ENCODE data around the gene AMDHD2. TPM values are rescaled to one million over a fixed set of nuclear protein-coding genes. Genes with fewer than 3 reads are reported as not detected.

The AMDHD2 gene
- total and polyA plus RNA-seq, 2 of the 13 experiments (the other 11 are each of a cell fraction or from before 2014, with no cell fraction given), result 33.5 to 39.1 TPM

DNA sequence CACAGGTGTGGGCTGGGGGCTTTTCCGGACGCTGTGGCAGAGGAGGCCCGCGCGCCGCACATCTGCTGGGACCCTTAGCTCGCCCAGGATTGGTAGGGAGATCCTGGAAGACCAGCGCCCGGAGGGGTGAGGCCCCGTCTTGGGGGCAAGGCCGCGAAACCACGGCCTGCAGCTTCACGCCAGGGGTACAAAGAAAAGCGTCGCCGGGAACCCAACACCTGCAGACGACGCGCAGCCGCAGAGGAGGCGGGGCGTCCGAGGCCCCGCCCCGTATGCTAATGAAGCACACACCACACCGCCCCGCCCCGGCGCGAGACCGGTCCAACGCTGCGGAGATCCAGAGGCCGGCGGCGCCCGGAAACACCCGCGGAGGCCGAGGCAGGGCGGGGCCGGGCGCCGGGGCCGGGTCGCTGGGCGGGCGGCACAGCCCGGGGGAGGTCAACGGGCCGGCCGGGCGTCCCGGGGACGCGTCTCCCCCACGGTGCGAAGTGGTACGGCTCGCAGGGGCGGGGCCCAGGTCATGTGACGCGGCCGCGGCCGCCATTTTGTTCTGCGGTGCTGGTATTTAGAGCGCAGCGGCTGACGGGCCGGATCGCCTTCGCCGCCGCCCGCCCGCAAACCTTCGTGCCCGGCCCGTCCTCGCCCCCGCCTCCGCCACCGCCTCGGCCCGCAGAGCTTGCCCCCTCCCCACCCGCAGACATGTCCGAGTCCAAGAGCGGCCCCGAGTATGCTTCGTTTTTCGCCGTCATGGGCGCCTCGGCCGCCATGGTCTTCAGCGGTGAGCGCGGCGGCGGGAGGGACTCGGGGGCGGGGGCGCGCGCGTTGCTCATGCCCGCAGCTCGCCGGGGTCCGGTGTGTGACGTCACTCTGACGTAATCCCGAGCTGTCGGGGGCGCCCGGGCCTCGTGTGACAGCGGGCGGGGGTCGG lies 6.5 kb upstream of the AMDHD2 start, which contains the start of gene ATP6V0C (continued):
- TF ChIP-seq, protein P1, sequence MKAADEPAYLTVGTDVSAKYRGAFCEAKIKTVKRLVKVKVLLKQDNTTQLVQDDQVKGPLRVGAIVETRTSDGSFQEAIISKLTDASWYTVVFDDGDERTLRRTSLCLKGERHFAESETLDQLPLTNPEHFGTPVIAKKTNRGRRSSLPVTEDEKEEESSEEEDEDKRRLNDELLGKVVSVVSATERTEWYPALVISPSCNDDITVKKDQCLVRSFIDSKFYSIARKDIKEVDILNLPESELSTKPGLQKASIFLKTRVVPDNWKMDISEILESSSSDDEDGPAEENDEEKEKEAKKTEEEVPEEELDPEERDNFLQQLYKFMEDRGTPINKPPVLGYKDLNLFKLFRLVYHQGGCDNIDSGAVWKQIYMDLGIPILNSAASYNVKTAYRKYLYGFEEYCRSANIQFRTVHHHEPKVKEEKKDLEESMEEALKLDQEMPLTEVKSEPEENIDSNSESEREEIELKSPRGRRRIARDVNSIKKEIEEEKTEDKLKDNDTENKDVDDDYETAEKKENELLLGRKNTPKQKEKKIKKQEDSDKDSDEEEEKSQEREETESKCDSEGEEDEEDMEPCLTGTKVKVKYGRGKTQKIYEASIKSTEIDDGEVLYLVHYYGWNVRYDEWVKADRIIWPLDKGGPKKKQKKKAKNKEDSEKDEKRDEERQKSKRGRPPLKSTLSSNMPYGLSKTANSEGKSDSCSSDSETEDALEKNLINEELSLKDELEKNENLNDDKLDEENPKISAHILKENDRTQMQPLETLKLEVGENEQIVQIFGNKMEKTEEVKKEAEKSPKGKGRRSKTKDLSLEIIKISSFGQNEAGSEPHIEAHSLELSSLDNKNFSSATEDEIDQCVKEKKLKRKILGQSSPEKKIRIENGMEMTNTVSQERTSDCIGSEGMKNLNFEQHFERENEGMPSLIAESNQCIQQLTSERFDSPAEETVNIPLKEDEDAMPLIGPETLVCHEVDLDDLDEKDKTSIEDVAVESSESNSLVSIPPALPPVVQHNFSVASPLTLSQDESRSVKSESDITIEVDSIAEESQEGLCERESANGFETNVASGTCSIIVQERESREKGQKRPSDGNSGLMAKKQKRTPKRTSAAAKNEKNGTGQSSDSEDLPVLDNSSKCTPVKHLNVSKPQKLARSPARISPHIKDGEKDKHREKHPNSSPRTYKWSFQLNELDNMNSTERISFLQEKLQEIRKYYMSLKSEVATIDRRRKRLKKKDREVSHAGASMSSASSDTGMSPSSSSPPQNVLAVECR (CRISPR knock-in tag; IDR thresholded peaks at IDR 0.05; ENCODE audit: borderline replicate concordance), result peak; percentile 54
- TF ChIP-seq KLF6 (CRISPR knock-in tag; IDR thresholded peaks at IDR 0.05) (0 out of 2 replicates have a peak, but pooled peaks have one; percentile 29), ZNF570 (CRISPR knock-in tag; IDR thresholded peaks at IDR 0.05; ENCODE audit: borderline replicate concordance) (no peak), KDM3A (CRISPR knock-in tag; IDR thresholded peaks at IDR 0.05; ENCODE audit: low read depth) (no peak; the same call in 1 of the 2 replicates), NFKB2 (CRISPR knock-in tag; IDR thresholded peaks at IDR 0.05; ENCODE audit: borderline replicate concordance) (peak; percentile 47; the same call in 1 of the 2 replicates), ZNF143 (CRISPR knock-in tag; IDR thresholded peaks at IDR 0.05) (no peak), TGIF2 (CRISPR knock-in tag; IDR thresholded peaks at IDR 0.05) (no peak), ETV6 (CRISPR knock-in tag; conservative IDR thresholded peaks at IDR 0.05) (0 out of 2 replicates have a peak, but pooled peaks have one; percentile 32), ZNF335 (CRISPR knock-in tag; IDR thresholded peaks at IDR 0.05) (no peak), ZNF296 (CRISPR knock-in tag; conservative IDR thresholded peaks at IDR 0.05) (no peak), PCBP1 (IDR thresholded peaks at IDR 0.05; ENCODE audit: borderline replicate concordance, low read depth, low read length) (no peak), MIXL1 (CRISPR knock-in tag; IDR thresholded peaks at IDR 0.05) (no peak), GATAD2A (CRISPR knock-in tag; IDR thresholded peaks at IDR 0.05) (no peak; the same call in 1 of the 2 replicates)
- TF ChIP-seq, protein P2, sequence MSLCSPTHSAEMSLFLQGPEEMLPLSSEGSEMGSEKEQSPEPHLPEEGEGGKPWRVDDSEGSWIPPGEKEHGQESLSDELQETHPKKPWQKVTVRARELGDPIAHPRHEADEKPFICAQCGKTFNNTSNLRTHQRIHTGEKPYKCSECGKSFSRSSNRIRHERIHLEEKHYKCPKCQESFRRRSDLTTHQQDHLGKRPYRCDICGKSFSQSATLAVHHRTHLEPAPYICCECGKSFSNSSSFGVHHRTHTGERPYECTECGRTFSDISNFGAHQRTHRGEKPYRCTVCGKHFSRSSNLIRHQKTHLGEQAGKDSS (CRISPR knock-in tag; IDR thresholded peaks at IDR 0.05; ENCODE audit: borderline replicate concordance, low read depth), result no peak
- TF ChIP-seq, protein P3, sequence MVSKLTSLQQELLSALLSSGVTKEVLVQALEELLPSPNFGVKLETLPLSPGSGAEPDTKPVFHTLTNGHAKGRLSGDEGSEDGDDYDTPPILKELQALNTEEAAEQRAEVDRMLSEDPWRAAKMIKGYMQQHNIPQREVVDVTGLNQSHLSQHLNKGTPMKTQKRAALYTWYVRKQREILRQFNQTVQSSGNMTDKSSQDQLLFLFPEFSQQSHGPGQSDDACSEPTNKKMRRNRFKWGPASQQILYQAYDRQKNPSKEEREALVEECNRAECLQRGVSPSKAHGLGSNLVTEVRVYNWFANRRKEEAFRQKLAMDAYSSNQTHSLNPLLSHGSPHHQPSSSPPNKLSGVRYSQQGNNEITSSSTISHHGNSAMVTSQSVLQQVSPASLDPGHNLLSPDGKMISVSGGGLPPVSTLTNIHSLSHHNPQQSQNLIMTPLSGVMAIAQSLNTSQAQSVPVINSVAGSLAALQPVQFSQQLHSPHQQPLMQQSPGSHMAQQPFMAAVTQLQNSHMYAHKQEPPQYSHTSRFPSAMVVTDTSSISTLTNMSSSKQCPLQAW (CRISPR knock-in tag; IDR thresholded peaks at IDR 0.05), result no peak
- TF ChIP-seq, protein P4, sequence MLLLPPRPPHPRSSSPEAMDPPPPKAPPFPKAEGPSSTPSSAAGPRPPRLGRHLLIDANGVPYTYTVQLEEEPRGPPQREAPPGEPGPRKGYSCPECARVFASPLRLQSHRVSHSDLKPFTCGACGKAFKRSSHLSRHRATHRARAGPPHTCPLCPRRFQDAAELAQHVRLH (CRISPR knock-in tag; IDR thresholded peaks at IDR 0.05; ENCODE audit: borderline replicate concordance, low read depth), result 0 out of 2 replicates have a peak, but pooled peaks have one; percentile 31
- TF ChIP-seq, protein P5, sequence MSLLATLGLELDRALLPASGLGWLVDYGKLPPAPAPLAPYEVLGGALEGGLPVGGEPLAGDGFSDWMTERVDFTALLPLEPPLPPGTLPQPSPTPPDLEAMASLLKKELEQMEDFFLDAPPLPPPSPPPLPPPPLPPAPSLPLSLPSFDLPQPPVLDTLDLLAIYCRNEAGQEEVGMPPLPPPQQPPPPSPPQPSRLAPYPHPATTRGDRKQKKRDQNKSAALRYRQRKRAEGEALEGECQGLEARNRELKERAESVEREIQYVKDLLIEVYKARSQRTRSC (CRISPR knock-in tag; IDR thresholded peaks at IDR 0.05; ENCODE audit: low read depth), result 0 out of 2 replicates have a peak, but pooled peaks have one; percentile 12
- TF ChIP-seq, protein P6, sequence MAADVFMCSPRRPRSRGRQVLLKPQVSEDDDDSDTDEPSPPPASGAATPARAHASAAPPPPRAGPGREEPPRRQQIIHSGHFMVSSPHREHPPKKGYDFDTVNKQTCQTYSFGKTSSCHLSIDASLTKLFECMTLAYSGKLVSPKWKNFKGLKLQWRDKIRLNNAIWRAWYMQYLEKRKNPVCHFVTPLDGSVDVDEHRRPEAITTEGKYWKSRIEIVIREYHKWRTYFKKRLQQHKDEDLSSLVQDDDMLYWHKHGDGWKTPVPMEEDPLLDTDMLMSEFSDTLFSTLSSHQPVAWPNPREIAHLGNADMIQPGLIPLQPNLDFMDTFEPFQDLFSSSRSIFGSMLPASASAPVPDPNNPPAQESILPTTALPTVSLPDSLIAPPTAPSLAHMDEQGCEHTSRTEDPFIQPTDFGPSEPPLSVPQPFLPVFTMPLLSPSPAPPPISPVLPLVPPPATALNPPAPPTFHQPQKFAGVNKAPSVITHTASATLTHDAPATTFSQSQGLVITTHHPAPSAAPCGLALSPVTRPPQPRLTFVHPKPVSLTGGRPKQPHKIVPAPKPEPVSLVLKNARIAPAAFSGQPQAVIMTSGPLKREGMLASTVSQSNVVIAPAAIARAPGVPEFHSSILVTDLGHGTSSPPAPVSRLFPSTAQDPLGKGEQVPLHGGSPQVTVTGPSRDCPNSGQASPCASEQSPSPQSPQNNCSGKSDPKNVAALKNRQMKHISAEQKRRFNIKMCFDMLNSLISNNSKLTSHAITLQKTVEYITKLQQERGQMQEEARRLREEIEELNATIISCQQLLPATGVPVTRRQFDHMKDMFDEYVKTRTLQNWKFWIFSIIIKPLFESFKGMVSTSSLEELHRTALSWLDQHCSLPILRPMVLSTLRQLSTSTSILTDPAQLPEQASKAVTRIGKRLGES (CRISPR knock-in tag; IDR thresholded peaks at IDR 0.05; ENCODE audit: borderline replicate concordance), result no peak
